A549 (cell line): Measurements from ENCODE around the gene FREM1. TPM values are rescaled to one million over a fixed set of nuclear protein-coding genes. Genes with fewer than 3 reads are reported as not detected.

Experiments used
- ATAC-seq, 2 experiments: fragments of 200-7000 bp in 1 of 2; fragments of >200 bp in 1 of 2; cut with Nextera tagmentation in 1 of 2; cut with Tn5 transposase in 1 of 2; 3 replicates each; pipeline versions ENCODE4 v1.8.0 to v1.9.1; 2018 to 2020; ENCODE audit warnings: mild to moderate bottlenecking in 1 of 2, moderate library complexity in 1 of 2
- CTCF ChIA-PET: fragments of 300-600 bp; sonication (Branson Sonifier 250); formaldehyde crosslinking; extraction: SDS; loops from one replicate; lab custom pipeline; 2021; ENCODE audit warnings: antibody characterized with exemption, inconsistent platforms; lab: Yijun Ruan, JAX
- POLR2A ChIA-PET: fragments of 350-600 bp; formaldehyde crosslinking; extraction: SDS; loops from one replicate; lab custom pipeline; 2021; ENCODE audit warnings: antibody characterized with exemption, inconsistent platforms; lab: Yijun Ruan, JAX
- DNase-seq, 2 experiments: peaks; one replicate each; pipeline versions ENCODE4 v3.0.0 to v3.0.0-alpha.2; 2011 to 2016; ENCODE audit warnings: low read depth in 1 of 2, low spot score in 1 of 2
- FAIRE-seq: peaks from 2 replicates; lab custom pipeline; 2011; peaks lifted over from hg19 to GRCh38; lab: Jason Lieb, UNC
- H3K27ac ChIP-seq, 2 experiments: fragments of >200 bp; sonication (Bioruptor Twin); formaldehyde crosslinking; 3 replicates each; pipeline ENCODE4 v1.5.1; 2016 to 2017
- H3K4me1 ChIP-seq: fragments of >200 bp; sonication (Bioruptor Twin); formaldehyde crosslinking; 3 replicates; pipeline ENCODE4 v1.6.1; 2016
- H3K4me2 ChIP-seq: fragments of >200 bp; sonication (Bioruptor Twin); formaldehyde crosslinking; 3 replicates; pipeline ENCODE4 v1.6.1; 2016
- H3K4me3 ChIP-seq: fragments of >200 bp; sonication (Bioruptor Twin); formaldehyde crosslinking; 3 replicates; pipeline ENCODE4 v1.5.1; 2016
- H3K9me3 ChIP-seq: fragments of >200 bp; sonication (Bioruptor Twin); formaldehyde crosslinking; 3 replicates; pipeline ENCODE4 v1.6.1; 2016
- BCL3 ChIP-seq: fragments of >200 bp; sonication (Bioruptor Twin); formaldehyde crosslinking; IDR thresholded peaks from 3 replicates; pipeline ENCODE4 v1.6.1; 2016
- BHLHE40 ChIP-seq: IDR thresholded peaks from 2 replicates; pipeline ENCODE4 v1.6.1; 2012; ENCODE audit warnings: low read depth, low read length, inconsistent platforms
- CBX8 ChIP-seq: fragments of 200-600 bp; sonication (generic); IDR thresholded peaks from 2 replicates; pipeline ENCODE4 v1.6.1; 2016
- CTCF ChIP-seq: fragments of >200 bp; sonication (Bioruptor Twin); formaldehyde crosslinking; IDR thresholded peaks from 3 replicates; pipeline ENCODE4 v1.5.1; 2016
- E2F6 ChIP-seq: IDR thresholded peaks from 2 replicates; pipeline ENCODE4 v1.6.1; 2012; ENCODE audit warnings: low read depth, borderline replicate concordance
- EHF ChIP-seq: fragments of 250-450 bp; sonication (Bioruptor Pico); IDR thresholded peaks from 2 replicates; pipeline ENCODE4 v1.5.0; 2020; ENCODE audit warnings: mild to moderate bottlenecking
- EHMT2 ChIP-seq: fragments of 200-600 bp; sonication (generic); IDR thresholded peaks from 2 replicates; pipeline ENCODE4 v1.6.1; 2016; ENCODE audit warnings: antibody characterized with exemption, low read depth, mild to moderate bottlenecking, moderate library complexity
- EP300 ChIP-seq, 2 experiments: fragments of >200 bp; sonication (Bioruptor Twin); formaldehyde crosslinking; IDR thresholded peaks; 2 replicates in 1 of 2; 3 replicates in 1 of 2; pipeline ENCODE4 v1.6.1; 2016 to 2017
- ESRRA ChIP-seq: fragments of 150-350 bp; IDR thresholded peaks from 2 replicates; pipeline ENCODE4 v1.6.1; 2014; ENCODE audit warnings: mild to moderate bottlenecking, low read length, borderline replicate concordance
- GATA3 ChIP-seq: IDR thresholded peaks from 2 replicates; pipeline ENCODE4 v1.6.1; 2012; ENCODE audit warnings: borderline replicate concordance
- HEYL ChIP-seq: fragments of 250-450 bp; sonication (Bioruptor Pico); IDR thresholded peaks from 2 replicates; pipeline ENCODE4 v1.8.0; 2021; ENCODE audit warnings: mild to moderate bottlenecking, moderate library complexity
- HMGXB4 ChIP-seq: fragments of 250-450 bp; sonication (Bioruptor Pico); IDR thresholded peaks from 2 replicates; pipeline ENCODE4 v1.5.0; 2021; ENCODE audit warnings: mild to moderate bottlenecking, moderate library complexity, borderline replicate concordance
- HOXA7 ChIP-seq: fragments of 250-450 bp; sonication (Bioruptor Pico); IDR thresholded peaks from 2 replicates; pipeline ENCODE4 v1.5.0; 2020; ENCODE audit warnings: mild to moderate bottlenecking, moderate library complexity
- HOXB13 ChIP-seq: fragments of 250-450 bp; sonication (Bioruptor Pico); IDR thresholded peaks from 2 replicates; pipeline ENCODE4 v1.5.0; 2020; ENCODE audit warnings: low read depth, mild to moderate bottlenecking, moderate library complexity
- JUNB ChIP-seq: fragments of >200 bp; sonication (Bioruptor Twin); formaldehyde crosslinking; IDR thresholded peaks from 2 replicates; pipeline ENCODE4 v1.6.1; 2016
- KDM1A ChIP-seq: fragments of 200-600 bp; sonication (generic); IDR thresholded peaks from 2 replicates; pipeline ENCODE4 v1.6.1; 2016; ENCODE audit warnings: low read depth, mild to moderate bottlenecking
- KDM5A ChIP-seq: fragments of 200-600 bp; sonication (generic); IDR thresholded peaks from 2 replicates; pipeline ENCODE4 v1.6.1; 2016; ENCODE audit warnings: antibody characterized with exemption, mild to moderate bottlenecking
- MAZ ChIP-seq: fragments of 150-350 bp; IDR thresholded peaks from 2 replicates; pipeline ENCODE4 v1.6.1; 2014; ENCODE audit warnings: antibody characterized with exemption, low read depth, low read length, borderline replicate concordance
- NFE2L2 ChIP-seq: fragments of 150-350 bp; conservative IDR thresholded peaks from 2 replicates; pipeline ENCODE4 v1.6.1; 2014; ENCODE audit warnings: low read length
- NR3C1 ChIP-seq: fragments of >200 bp; sonication (Bioruptor Twin); formaldehyde crosslinking; IDR thresholded peaks from 3 replicates; pipeline ENCODE4 v1.6.1; 2017
- POLR2AphosphoS2 ChIP-seq: conservative IDR thresholded peaks from 2 replicates; pipeline ENCODE4 v1.6.1; 2012; ENCODE audit warnings: low read length, improper control_type of control experiment, inconsistent platforms
- RAD21 ChIP-seq, 2 experiments: fragments of >200 bp in 1 of 2; sonication (Bioruptor Twin) in 1 of 2; formaldehyde crosslinking in 1 of 2; IDR thresholded peaks in 1 of 2; conservative IDR thresholded peaks in 1 of 2; 2 replicates in 1 of 2; 3 replicates in 1 of 2; pipeline ENCODE4 v1.6.1; 2012 to 2018; ENCODE audit warnings: inconsistent platforms in 1 of 2
- RARB ChIP-seq: fragments of 250-450 bp; sonication (Bioruptor Pico); IDR thresholded peaks from 2 replicates; pipeline ENCODE4 v1.8.0; 2021; ENCODE audit warnings: mild to moderate bottlenecking, moderate library complexity
- REST ChIP-seq: fragments of 200-600 bp; sonication (generic); IDR thresholded peaks from 2 replicates; pipeline ENCODE4 v1.6.1; 2016; ENCODE audit warnings: antibody characterized with exemption, mild to moderate bottlenecking, moderate library complexity
- RFX5 ChIP-seq: fragments of 450-650 bp; IDR thresholded peaks from 2 replicates; pipeline ENCODE4 v1.7.1; 2014; ENCODE audit warnings: antibody characterized with exemption, mild to moderate bottlenecking, moderate library complexity
- ZSCAN20 ChIP-seq: fragments of 250-450 bp; sonication (Bioruptor Pico); IDR thresholded peaks from 2 replicates; pipeline ENCODE4 v1.8.0; 2022; ENCODE audit warnings: mild to moderate bottlenecking, moderate library complexity
- WGBS: methylation state at CpG from one replicate; pipeline ENCODE4 v1.1.6; 2017; ENCODE audit errors: missing lambda C conversion rate; 5-methylcytosine and 5-hydroxymethylcytosine counted together
- polyA plus RNA-seq, 4 experiments: library from polyadenylated mRNA; depleted of rRNA in 3 of 4; stranded (reverse); fragments of >200 nt; fragmentation: RNase III in 1 of 4; extraction: RNeasy Plus Mini Kit Qiagen cat#74134 plus additional on column Dnase treatment in 1 of 4; gene quantifications; 2 replicates in 3 of 4; 3 replicates in 1 of 4; pipeline ENCODE4 v1.2.3, GENCODE V29; 2011 to 2017

The FREM1 gene
- polyA plus RNA-seq, 2 of the 4 experiments (the other 2 are of a cell fraction): not detected

GRCh38 chr9:14907360-14907685 lies 2.9 kb downstream of the FREM1 start:
- Histone ChIP-seq H3K4me2 (no peak overlapping the region), H3K9me3 (no peaks in the 10 kb centered on the region), H3K4me1 (no peaks in the 10 kb centered on the region), H3K4me3 (no peak overlapping the region), H3K27ac (no peak overlapping the region)
- no peak for TF ChIP-seq HOXA7 (CRISPR knock-in tag)
- TF ChIP-seq EP300 (IDR thresholded peaks at IDR 0.05): no peak
- TF ChIP-seq NR3C1: no peak
- TF ChIP-seq KDM5A: no peak
- no peak for TF ChIP-seq BCL3
- TF ChIP-seq GATA3: no peak
- TF ChIP-seq HOXB13 (CRISPR knock-in tag): no peak
- no peak for TF ChIP-seq HEYL
- no peak for TF ChIP-seq RARB
- no peak for TF ChIP-seq ZSCAN20 (CRISPR knock-in tag)
- TF ChIP-seq HMGXB4 (CRISPR knock-in tag): no peak
- TF ChIP-seq RAD21 (conservative IDR thresholded peaks at IDR 0.05 in 1 of 2, IDR thresholded peaks at IDR 0.05 in 1 of 2): no peak
- TF ChIP-seq ESRRA: no peak
- no peak for TF ChIP-seq JUNB
- TF ChIP-seq POLR2AphosphoS2: no peak
- no peak for TF ChIP-seq NFE2L2
- TF ChIP-seq CBX8: no peak
- no peak for TF ChIP-seq KDM1A
- no peak for TF ChIP-seq EHF (CRISPR knock-in tag)
- FAIRE-seq: no peak
- CTCF ChIA-PET: interaction anchor here (1.1 to 1.6 kb wide), 2 partner anchors 19 to 263 kb away, joined by 3 to 4 read pairs; no protein-coding TSS in a partner anchor
- DNase-seq: no peak
- WGBS: 51% methylated on average over 5 of the region's 5 CpGs
- POLR2A ChIA-PET: no interaction called here
- no peak for ATAC-seq

GRCh38 chr9:14906644-14907359 lies 3.4 kb downstream of the FREM1 start:
- 29% methylated on average over 2 of the region's 2 CpGs for WGBS
- H3K4me3 ChIP-seq: no peak overlapping the region
- no peak overlapping the region for H3K27ac ChIP-seq
- H3K9me3 ChIP-seq: no peaks in the 10 kb centered on the region
- H3K4me2 ChIP-seq: no peak overlapping the region
- DNase-seq (no peak), FAIRE-seq (no peak), ATAC-seq (no peak)
- POLR2A ChIA-PET: no interaction called here
- H3K4me1 ChIP-seq: no peaks in the 10 kb centered on the region
- CTCF ChIA-PET: interaction anchor here (1.1 to 1.6 kb wide), 2 partner anchors 18 to 264 kb away, joined by 3 to 4 read pairs; no protein-coding TSS in a partner anchor
- TF ChIP-seq RARB: no peak
- TF ChIP-seq RFX5: no peak
- no peak for TF ChIP-seq ESRRA
- TF ChIP-seq CTCF: no peak
- TF ChIP-seq MAZ: no peak
- TF ChIP-seq NFE2L2: no peak
- no peak for TF ChIP-seq REST
- TF ChIP-seq HMGXB4 (CRISPR knock-in tag): no peak
- no peak for TF ChIP-seq EHMT2
- TF ChIP-seq E2F6: no peak
- no peak for TF ChIP-seq BHLHE40
